Measurements from ENCODE around the gene SPOP.

Gene SPOP

GRCh38 chr17:49692751-49693150, 14.9 kb upstream of the SPOP start:
- no peaks in the 10 kb centered on the region for H3K9me3 ChIP-seq (ENCODE audit: severe bottlenecking)
- H3K27me3 ChIP-seq (ENCODE audit: insufficient read depth, low read depth, severe bottlenecking): no peaks in the 10 kb centered on the region
- DNase-seq: no peak
- no peaks in the 10 kb centered on the region for H3K36me3 ChIP-seq
- H3K4me3 ChIP-seq (ENCODE audit: low read depth, low read length): no peak overlapping the region
- no peak overlapping the region for H3K27ac ChIP-seq
- TF ChIP-seq, protein P1, sequence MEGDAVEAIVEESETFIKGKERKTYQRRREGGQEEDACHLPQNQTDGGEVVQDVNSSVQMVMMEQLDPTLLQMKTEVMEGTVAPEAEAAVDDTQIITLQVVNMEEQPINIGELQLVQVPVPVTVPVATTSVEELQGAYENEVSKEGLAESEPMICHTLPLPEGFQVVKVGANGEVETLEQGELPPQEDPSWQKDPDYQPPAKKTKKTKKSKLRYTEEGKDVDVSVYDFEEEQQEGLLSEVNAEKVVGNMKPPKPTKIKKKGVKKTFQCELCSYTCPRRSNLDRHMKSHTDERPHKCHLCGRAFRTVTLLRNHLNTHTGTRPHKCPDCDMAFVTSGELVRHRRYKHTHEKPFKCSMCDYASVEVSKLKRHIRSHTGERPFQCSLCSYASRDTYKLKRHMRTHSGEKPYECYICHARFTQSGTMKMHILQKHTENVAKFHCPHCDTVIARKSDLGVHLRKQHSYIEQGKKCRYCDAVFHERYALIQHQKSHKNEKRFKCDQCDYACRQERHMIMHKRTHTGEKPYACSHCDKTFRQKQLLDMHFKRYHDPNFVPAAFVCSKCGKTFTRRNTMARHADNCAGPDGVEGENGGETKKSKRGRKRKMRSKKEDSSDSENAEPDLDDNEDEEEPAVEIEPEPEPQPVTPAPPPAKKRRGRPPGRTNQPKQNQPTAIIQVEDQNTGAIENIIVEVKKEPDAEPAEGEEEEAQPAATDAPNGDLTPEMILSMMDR (IDR thresholded peaks at IDR 0.05; ENCODE audit: low read depth, low read length): no peak

GRCh38 chr17:49691677-49692191, 13.8 kb upstream of the SPOP start:
- no peak for DNase-seq
- TF ChIP-seq, protein P1 (IDR thresholded peaks at IDR 0.05; ENCODE audit: low read depth, low read length): no peak
- H3K4me3 ChIP-seq (ENCODE audit: low read depth, low read length): no peak overlapping the region
- no peak overlapping the region for H3K27ac ChIP-seq
- no peaks in the 10 kb centered on the region for H3K9me3 ChIP-seq (ENCODE audit: severe bottlenecking)
- H3K27me3 ChIP-seq (ENCODE audit: insufficient read depth, low read depth, severe bottlenecking): no peaks in the 10 kb centered on the region
- no peaks in the 10 kb centered on the region for H3K36me3 ChIP-seq

- DNase-seq: no peak
- TF ChIP-seq, protein P1 (IDR thresholded peaks at IDR 0.05; ENCODE audit: low read depth, low read length): no peak
- no peak overlapping the region for H3K4me3 ChIP-seq (ENCODE audit: low read depth, low read length)
- no peaks in the 10 kb centered on the region for H3K27me3 ChIP-seq (ENCODE audit: insufficient read depth, low read depth, severe bottlenecking)
- H3K27ac ChIP-seq: no peak overlapping the region
- H3K9me3 ChIP-seq (ENCODE audit: severe bottlenecking): no peaks in the 10 kb centered on the region
- H3K36me3 ChIP-seq: no peaks in the 10 kb centered on the region
Measured at GRCh38 chr17:49691086-49691676, 13.3 kb upstream of the SPOP start.

DNA sequence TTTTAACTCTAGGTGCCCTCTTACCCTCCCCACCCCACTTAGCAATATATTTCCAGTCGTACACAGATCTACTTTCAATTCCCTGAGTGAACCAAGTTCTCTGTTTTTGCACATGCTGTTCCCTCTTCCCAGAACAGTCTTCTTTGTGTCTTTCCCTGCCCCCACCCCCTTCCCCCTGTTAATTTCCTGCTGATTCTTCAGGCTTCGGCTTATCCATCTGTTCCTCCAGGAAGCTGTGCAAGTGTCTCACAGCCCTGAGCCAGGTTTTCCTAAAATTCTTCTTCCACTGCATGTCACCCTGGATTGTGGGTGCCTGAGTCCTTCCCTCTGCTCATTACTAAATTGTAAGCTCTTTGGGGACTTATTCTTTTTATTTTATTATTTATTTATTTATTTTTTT, 12.4 kb upstream of the SPOP start:
- TF ChIP-seq, protein P1 (IDR thresholded peaks at IDR 0.05; ENCODE audit: low read depth, low read length): no peak
- Histone ChIP-seq H3K27ac (0 out of 2 replicates have a peak overlapping the region, but pooled peaks have one; percentile 12), H3K27me3 (ENCODE audit: insufficient read depth, low read depth, severe bottlenecking) (no peaks in the 10 kb centered on the region), H3K36me3 (no peaks in the 10 kb centered on the region), H3K9me3 (ENCODE audit: severe bottlenecking) (no peaks in the 10 kb centered on the region), H3K4me3 (ENCODE audit: low read depth, low read length) (no peak overlapping the region)
- peak; percentile 69 for DNase-seq

DNA sequence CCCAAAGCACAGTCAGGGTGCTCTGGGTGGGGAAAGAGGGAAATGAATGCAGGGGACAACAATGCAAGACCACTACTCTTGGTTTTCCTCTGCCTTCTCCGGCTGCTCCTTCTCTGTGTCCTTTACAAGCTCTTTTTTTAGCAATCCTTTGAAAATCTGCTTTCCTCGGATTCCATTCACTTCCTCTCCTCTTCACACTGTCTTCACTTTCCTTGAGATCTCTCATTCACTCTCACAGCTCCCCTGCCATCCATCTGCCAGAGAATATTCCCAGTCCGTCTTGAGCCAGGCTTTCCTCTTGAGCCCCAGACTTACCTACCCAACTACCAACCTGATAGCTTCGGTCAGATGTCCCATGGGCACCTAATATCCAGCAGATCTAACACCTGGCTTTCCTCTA, 11.0 kb upstream of the SPOP start:
- H3K9me3 ChIP-seq (ENCODE audit: severe bottlenecking): no peaks in the 10 kb centered on the region
- H3K27me3 ChIP-seq (ENCODE audit: insufficient read depth, low read depth, severe bottlenecking): no peaks in the 10 kb centered on the region
- H3K27ac ChIP-seq: no peak overlapping the region
- H3K36me3 ChIP-seq: no peaks in the 10 kb centered on the region
- TF ChIP-seq, protein P1 (IDR thresholded peaks at IDR 0.05; ENCODE audit: low read depth, low read length): no peak
- no peak overlapping the region for H3K4me3 ChIP-seq (ENCODE audit: low read depth, low read length)
- no peak for DNase-seq
